IPS-NIHi7 (cell line): ENCODE data around the gene PIK3CG.
A peak's percentile ranks its signal among the peaks of the same experiment; 100 is the strongest.
"Not testable (repeated sequence)": the region's sequence is repeated elsewhere in the genome, so short reads cannot be mapped to it uniquely, and the experiment has no call there.

ENCODE experiments used
- DNase-seq: peaks from one replicate; pipeline ENCODE4 v3.0.0; 2012; ENCODE audit warnings: mixed read lengths; ENCODE audit errors: extremely low spot score

PIK3CG gene

DNA sequence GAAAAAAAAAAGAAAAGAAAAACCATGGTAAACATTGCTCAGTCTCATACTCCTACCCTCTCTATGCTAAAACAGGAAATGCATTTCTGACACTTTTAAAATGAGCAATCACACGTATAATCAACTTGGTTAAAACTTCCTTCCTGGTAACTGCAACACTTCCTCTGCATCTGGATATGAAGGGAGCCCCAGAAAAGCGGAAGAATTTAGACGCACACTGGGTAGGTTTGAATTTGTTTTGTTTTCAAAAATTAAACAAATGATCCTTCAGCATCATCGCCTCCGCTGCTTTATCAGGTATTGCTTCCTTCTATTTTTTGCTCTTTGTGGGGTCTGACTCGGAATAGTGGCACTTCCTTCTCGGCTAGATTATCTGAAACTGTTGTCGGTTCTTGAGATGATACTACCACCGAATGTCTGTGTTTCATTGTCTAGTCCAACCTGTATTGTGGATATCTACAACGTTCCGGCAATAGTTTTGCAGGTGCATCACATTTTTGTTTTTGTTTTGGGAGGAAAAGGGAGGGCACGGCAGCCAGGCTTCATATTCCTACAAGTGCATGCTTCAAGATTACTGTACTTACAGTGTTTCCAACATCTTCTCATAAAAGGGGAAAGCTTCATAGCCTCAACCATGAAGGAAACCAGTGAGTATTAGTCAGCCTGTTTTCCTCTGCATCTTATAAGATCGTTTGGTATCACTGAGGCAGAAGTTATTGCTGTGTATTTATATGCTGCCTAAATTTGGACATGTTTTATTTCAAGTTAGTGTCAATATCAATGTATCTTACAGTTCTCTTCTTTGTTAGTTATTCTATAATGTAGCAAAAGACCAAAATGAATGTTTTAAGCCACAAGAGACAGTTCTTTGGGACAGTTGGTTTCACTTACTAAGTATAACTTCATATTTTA lies at the start of gene PIK3CG:
Gene PIK3CG (plus strand): TSS at position 153 of the 912 bp plus-strand sequence. CDS start 2,280 bp downstream, outside the sequence.
- DNase-seq, result no peak

DNA sequence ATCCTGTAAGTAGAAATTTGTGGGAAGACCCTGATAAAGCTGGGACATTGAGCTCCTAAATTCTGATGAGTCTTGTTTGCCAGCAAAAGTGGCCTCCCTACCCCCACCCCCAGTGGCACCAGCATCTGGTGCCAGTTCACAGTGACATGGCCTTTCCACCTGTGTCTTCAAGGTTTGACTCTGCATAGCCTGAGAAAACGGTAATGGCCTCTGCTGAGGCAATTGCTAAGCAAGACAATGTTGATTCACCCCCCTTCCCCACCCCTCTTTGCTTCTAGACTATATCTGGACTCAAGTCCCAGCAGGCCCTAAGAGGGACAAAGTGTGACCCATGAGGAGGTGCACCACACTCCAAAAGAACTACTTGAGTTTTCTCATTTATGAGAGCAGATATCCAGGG lies 48.0 kb upstream of the PIK3CG start:
- no peak for DNase-seq

DNA sequence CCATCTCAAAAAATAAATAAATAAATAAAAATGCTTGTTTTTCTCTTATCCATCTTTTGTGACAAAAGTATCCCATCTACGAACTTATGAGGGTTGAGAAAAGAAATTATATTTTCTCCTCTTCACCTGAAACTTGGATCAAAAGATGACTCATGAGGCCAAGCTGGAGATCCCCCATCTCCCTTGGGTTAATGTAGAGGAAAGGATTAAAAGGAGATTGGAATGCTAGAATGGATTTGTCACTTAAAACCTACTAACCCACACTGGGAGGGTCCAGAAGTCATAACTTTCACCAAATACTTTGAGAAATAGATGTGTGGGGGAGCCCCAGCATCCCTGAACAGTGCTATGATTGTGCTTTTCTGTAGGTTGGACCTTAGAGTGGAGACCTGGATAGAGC lies 46.3 kb upstream of the PIK3CG start:
- DNase-seq, result no peak

DNA sequence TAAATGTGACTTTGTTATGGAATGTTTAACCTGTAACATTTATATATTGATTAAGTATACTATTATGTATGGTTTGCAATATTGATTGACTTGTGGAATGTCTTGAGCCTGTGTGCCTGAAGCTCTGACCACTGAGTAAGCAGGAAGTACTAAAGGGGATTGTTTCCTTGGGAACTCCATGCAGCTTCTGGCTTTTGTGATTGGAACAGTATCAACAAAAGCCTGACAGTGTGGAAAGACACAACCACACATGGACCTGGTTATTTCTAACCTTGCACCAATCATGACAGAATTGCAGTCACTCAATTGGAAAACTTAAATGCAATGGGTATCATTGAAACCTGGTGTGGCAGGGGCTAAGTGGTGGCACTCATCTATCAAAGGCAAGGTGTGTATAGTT lies 45.5 kb upstream of the PIK3CG start:
- DNase-seq, result no peak

DNA sequence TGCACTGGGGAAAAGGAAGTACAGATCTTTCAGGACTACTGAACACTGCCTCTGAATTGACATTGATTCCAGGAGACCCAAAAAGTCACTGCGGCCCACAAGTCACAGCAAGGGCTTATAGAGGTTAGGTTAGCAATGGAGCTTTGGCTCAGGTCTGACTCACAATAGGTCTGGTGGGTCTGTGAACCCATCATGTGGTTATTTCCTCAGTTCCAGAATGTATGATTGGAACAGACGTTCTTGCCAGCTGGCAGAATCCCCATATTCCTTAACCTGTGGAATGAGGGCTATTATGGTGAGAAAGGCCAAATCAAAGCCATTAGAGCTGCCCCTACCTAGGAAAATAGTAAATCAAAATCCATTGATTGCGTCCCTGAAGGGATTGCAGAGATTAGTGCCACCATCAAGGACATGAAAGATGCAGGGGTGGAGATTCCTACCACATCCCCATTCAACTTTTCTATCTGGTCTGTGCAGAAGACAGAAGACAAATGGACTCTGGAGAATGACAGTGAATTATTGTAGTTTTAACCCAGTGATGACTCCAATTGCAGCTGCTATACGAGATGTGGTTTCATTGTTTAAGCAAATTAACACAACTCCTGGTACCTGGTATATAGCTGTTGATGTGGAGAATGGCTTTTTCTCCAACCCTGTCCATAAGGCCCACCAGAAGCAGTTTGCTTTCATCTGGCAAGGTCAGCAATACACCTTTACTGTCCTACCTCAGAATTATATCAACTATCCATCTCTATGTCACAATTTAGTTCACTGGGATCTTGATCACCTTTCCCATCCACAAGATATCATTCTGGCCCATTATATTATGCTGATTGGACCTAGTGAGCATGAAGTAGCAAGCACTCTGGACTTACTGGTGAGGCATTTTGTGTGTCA lies 44.5 kb upstream of the PIK3CG start:
- DNase-seq, result no peak

DNA sequence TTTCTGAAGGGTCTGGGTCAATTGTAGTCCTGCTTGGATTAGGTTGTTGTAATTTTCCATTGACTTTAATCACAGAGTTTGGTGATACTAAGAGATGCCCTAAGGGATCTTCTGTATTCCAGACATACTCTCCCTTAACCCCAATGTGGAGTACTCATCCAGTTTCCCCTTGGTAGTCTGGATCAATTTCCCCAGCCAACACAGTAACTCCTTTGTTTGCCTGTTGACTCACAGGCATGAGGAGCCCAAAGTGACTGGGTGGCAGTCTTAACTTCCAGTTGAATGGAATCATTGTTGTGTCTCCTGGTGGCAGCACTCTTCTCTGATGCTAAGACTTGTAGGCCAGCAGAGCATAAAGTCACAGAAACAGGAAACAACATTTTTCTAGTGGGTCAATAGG lies 41.5 kb upstream of the PIK3CG start:
- DNase-seq, result no peak

DNA sequence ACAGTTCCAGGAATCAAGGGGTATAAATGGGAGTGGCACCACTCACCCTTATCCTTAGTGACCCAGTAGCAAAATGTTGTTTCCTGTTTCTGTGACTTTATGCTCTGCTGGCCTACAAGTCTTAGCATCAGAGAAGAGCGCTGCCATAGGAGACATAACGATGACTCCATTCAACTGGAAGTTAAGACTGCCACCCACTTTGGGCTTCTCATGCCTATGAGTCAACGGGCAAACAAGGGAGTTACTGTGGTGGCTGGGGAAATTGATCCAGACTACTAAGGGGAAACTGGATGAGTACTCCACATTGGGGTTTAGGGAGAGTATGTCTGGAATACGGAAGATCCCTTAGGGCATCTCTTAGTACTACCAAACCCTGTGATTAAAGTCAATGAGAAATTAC lies 40.6 kb upstream of the PIK3CG start:
- no peak for DNase-seq

DNA sequence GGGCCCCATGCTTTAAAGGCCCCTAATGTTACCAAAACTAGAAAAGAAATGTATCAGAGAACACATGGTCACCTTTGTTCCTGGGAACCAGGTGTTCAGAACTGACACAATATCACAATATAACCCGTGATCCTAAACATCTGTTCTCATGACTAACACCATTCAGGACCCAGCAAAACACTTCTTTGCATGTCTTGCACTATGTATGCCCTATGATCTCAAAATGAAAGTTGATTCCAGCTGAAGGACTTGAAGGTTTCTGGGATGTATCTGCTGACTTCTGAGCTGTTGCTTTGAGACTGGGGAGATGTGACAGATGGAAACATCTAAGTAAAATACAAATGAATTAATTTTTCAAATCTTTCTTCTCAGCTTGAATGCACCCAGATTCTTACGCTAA lies 37.5 kb upstream of the PIK3CG start:
- DNase-seq, result no peak

DNA sequence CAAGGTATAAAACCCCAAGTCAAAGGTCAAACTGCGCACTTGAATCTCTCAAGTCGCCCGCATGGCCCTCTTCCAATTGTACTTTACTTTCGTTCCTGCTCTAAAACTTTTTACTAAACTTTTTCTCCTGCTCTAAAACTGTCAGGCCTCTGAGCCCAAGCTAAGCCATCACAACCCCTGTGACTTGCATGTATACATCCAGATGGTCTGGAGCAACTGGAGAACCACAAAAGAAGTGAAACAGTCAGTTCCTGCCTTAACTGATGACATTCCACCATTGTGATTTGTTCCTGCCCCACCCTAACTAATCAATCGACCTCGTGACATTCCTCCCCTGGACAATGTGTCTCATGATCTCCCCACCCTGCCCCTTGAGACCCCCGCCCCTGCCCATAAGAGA lies 35.6 kb upstream of the PIK3CG start:
- no peak for DNase-seq

DNA sequence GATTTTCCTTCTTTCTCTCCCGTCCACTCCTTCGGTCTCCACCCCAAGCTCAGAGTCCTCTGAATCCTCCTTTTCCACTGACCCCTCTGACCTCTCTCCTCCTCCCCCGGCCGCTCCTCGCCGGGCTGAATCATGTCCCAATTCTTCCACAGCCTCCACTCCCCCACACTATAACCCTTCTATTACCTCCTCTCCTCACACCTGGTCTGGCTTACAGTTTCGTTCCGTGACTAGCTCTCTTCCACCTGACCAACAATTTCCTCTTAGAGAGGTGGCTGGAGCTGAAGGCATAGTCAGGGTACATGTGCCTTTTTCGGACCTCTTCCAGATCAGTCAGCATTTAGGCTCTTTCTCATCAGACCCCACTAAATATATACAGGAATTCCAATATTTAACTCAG lies 34.2 kb upstream of the PIK3CG start:
- not testable (repeated sequence) for DNase-seq

DNA sequence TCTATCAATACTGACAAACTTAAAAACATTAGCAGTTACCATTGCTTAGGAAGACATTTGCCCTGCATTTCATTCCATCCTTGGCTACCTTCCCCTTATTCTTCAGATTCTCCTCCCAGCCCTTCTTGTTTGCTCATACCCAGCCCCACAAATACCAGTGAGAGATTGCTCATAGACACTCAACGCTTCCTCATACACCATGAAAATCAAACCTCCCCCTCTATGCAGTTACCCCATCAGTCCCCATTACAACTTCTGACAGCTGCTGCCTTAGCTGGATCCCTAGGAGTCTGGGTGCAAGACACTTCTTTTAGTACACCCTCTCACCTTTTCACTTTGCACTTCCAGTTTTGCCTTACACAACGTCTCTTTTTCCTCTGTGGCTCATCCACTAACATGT lies 28.3 kb upstream of the PIK3CG start:
- DNase-seq, result no peak

DNA sequence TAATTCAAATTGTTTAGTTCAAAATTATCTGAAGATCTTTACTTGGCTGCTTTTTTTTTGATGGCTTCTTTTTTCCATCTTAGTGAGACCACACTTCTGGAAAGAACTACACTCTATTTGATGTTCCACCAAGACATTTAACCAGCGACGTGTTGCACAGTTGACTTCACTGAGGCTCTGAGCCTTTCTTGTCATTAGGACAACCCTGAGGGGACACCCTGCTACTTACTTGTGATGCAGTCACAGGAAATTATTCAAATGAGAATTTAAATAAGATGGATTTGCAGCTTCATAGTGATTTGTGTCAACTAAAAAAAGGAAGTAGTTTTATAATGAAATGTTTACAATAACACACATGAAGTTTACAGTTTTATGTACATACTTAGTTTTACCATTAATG lies 25.6 kb upstream of the PIK3CG start:
- DNase-seq, result no peak

DNA sequence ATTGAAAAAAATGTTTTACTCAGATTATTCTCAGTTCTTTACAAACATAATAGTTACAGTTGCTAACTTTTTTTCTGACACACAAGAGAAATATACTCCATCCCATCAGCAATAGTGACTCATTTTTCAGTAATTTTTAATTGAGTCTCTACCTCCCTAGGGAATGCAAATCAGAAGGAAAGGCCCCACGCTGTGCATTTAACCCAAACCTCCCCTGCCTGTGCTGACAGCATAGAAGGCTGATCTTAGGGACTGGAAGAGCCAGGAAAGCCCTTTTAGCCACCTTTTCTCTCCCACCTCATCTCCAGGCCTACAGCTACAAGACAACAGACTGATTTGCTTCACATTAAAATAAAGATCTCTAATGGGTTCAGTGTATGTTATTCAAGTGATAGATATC lies 24.7 kb upstream of the PIK3CG start:
- DNase-seq, result peak; percentile 63

DNA sequence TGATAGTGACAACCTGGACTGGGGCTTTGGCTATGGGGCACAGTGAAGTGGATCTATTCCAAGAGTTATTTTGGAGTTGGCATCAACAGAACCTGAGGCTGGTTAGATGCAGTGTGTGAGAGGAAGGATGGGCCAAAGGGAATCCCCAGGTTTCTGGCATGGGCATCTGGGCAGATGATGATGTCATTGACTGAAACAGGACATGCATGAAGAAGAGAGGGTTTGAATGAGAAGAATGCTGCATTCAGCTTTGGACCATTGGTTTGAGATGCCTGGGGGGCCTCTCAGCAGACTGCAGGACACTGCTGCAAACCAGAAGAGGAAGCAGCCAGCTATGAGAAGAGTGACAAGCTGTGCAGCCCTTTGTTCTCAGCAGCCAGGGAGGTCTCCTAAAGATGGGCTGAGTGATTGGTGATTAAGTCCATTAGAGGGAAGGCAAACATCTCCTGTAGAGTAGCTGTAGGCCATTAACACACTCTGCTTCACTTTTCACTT lies 23.1 kb upstream of the PIK3CG start:
- no peak for DNase-seq

DNA sequence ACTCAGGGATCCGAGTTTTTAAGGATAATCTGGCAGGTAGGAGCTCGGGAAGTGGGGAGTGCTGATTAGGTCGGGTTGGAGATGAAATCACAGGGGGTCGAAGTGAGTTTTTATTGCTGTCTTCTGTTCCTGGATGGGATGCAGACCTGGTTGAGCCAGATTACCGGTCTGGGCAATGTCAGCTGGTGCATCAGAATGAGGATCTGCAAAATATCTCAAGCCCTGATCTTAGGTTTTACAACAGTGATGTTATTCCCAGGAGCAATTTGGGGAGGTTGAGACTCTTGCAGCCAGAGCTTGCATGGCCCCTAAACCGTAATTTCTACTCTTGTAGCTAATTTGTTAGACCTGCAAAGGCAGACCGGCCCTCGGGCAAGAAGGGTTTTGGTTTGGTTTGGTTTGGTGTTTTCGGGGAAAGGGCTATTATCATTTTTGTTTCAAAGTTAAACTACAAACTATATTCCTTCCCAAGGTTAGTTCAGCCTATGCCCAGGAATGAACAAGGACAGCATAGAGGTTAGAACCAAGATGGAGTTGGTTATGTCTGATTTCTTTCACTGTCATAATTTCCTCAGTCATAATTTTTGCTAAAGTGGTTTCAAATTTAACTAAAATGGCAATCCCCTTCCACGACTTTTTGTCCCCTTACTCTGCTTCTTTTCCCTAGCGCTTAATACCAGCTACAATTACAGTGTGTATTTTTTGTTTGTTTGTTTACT lies 20.6 kb upstream of the PIK3CG start:
- DNase-seq, result no peak

DNA sequence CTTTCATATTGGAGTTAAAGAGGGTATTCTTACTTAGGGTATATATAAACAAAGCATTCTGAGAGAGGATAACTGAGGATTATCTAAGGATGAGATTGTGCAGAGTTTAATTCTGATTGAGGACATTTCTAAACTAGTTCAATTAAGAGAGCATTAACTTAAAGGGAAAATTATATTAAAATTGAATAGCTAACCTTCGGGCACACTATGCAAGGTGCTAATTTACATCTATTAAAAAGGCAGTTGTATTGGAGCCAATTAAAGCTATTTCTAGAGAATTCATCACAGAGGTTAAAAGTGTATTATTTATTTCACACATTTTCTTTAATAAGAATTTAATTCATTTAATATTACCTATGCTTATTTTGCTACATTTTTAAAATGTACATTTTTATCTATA lies 17.0 kb upstream of the PIK3CG start:
- DNase-seq, result no peak

DNA sequence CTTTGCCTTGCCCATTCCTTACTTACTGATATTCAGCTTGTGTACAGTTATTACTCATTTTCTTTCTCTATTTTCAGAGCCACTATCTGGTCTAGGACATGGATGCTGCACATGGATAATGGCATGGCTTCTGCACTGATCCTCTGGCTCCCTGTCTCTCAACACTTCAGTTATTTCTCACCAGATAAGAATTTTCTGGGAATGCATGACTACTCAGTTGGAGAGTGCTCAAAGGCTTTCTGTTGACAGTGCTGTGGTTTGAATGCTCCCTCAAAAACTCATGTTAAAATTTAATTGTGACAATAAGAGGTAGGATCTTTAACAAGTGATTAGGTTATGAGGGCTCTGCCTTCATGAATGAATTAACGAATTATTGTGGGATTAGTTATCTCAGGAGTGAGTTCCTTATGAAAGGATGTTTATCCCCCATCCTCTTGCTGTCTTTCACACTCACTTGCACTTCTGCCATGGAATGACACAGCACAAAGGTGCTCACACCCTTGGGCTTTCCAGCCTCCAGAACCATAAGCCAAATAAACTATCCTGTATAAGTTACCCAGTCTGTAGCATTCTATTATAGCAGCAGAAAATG lies 16.1 kb upstream of the PIK3CG start:
- no peak for DNase-seq

DNA sequence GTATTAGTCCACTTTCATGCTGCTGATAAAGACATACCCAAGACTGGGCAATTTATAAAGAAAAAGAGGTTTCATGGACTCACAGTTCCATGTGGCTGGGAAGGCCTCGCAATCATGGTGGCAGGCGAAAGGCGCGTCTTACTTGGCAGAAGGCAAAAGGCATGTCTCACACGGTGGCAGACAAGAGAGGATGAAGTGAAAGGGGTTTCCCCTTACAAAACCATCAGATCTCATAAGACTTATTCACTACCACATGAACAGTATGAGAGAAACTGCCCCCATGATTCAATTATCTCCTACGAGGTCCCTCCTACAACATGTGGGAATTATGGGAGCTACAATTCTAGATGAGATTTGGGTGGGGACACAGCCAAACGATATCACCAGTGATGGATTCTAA lies 13.4 kb upstream of the PIK3CG start:
- DNase-seq, result not testable (repeated sequence)

DNA sequence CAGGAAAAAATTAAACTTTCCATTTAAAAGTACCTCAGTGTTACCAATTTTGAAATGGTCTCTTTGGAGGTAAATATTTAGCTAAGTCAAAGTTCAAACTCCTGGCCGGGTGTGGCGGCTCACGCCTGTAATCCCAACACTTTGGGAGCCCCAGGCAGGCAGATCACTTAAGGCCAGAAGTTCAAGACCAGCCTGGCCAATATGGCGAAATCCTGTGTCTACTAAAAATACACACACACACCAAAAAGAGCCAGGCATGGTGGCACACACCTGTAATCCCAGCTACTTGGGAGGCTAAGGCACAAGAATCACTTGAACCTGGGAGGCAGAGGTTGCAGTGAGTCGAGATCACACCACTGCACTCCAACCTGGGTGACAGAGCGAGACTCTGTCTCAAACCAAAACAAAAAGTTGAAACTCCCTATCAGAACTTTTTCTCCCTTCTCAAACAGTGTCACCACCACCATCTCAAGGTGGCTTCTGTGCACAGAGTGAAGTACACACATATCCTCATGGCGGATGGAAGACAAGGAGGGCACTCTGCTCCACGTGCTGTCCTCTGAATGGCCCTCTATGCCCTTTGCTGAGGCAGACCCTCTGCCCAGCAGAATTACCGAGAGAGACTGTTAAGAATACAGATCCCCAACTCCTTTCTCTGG lies 11.7 kb upstream of the PIK3CG start:
- no peak for DNase-seq

DNA sequence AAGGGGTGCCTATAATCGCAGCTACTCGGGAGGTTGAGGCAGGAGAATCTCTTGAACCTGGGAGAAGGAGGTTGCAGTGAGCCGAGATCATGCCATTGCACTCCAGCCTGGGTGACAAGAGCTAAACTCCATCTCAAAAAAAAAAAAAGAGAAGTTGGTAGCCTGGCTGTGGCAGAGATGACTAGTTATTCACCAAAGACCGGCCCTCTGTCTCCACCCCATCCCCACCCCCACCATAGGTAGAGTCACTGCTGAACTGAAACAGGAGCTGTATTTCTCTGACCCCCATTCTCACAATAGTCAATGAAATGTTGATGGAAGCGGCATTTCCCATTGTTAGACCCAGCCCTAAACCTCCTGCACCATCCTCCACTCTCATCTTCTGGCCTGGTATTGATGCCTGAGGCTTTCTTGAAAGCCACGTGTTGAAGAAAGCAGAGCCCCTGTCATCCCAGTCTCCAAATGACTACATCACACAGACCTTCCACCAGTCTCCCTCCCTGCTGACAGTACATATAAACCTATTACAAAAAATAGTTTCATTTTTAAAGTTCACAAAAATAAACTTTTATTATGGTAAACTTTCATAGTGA lies 9.4 kb upstream of the PIK3CG start:
- DNase-seq, result no peak
